ENCODE data around the gene SEC31A. TPM values are rescaled to one million over a fixed set of nuclear protein-coding genes. Genes with fewer than 3 reads are reported as not detected.

Gene SEC31A
- total RNA-seq, 1 donor from 2014 or later = 98.8 TPM

DNA sequence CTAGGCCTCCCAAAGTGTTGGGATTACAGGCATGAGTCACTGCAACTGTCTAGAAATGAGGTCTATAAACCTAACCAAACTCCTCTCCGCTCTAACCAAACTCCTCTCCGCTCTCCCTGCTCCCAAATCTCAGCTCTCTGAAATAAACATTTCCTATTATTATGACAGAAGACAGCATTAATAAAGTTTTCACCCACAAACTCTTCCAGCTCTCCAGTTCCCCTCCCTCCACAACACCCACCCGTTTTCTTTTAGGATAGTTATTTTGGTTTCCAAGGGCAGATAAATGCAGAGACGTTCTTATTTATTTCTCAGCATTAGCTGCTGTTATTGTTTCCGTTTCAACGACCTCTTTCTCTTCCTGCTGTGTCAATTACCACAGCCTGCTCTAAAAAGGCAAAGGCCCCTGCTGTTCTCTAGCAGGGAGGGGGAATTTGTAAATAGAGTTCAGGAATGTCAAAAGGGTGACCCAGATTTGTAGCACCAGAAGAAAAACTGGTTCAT is 79.1 kb downstream of the SEC31A start:
- no peak for DNase-seq (ENCODE audit: low read depth)
- TF ChIP-seq, protein P1, sequence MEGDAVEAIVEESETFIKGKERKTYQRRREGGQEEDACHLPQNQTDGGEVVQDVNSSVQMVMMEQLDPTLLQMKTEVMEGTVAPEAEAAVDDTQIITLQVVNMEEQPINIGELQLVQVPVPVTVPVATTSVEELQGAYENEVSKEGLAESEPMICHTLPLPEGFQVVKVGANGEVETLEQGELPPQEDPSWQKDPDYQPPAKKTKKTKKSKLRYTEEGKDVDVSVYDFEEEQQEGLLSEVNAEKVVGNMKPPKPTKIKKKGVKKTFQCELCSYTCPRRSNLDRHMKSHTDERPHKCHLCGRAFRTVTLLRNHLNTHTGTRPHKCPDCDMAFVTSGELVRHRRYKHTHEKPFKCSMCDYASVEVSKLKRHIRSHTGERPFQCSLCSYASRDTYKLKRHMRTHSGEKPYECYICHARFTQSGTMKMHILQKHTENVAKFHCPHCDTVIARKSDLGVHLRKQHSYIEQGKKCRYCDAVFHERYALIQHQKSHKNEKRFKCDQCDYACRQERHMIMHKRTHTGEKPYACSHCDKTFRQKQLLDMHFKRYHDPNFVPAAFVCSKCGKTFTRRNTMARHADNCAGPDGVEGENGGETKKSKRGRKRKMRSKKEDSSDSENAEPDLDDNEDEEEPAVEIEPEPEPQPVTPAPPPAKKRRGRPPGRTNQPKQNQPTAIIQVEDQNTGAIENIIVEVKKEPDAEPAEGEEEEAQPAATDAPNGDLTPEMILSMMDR (conservative IDR thresholded peaks at IDR 0.05; ENCODE audit: low read depth, low read length) = no peak

DNA sequence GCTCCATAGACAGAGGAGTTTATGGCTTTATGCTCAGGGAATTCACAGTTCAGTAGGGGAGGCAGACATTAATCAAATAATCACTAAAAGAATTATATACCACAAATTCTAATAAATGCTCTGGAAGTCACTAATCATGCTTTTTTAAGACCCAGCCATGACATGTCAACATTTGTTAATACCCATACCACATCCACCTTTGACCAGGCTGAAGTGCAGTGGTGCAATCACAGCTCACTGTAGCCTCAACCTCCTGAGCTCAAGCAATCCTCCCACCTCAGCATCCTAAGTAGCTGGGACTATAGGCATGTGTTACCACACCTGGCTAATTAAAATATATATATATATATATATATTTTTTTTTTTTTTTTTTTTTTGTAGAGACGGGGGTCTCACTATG is 79.6 kb downstream of the SEC31A start:
- TF ChIP-seq, protein P1 (conservative IDR thresholded peaks at IDR 0.05; ENCODE audit: low read depth, low read length) = no peak
- no peak for DNase-seq (ENCODE audit: low read depth)
- H3K4me3 ChIP-seq (ENCODE audit: low read depth, low read length) = no peak overlapping the region

More for the DNA sequence above, 79.1 kb downstream of the SEC31A start:
- H3K4me3 ChIP-seq (ENCODE audit: low read depth, low read length) = no peak overlapping the region

DNA sequence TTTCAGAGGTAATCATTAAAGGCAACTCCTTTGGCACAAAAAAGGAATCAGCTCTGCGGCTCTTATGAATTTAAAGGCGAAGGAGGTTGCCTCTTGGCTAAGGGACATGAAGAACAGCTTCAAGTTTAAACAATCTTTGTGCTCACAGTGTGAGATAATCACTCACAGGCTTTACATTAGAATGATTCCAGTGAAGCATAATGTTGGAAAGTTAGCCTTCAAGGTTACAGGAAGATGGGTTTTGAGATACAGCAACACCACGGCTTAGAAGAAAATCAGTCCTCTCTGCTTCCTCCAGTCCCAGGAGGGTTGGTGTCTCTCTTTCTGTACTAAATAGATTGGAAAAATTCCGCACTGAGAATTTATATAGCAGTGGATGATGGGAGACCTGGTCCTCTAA is 80.8 kb downstream of the SEC31A start:
- TF ChIP-seq, protein P1 (conservative IDR thresholded peaks at IDR 0.05; ENCODE audit: low read depth, low read length) = no peak
- no peak overlapping the region for H3K4me3 ChIP-seq (ENCODE audit: low read depth, low read length)
- DNase-seq (ENCODE audit: low read depth) = no peak

DNA sequence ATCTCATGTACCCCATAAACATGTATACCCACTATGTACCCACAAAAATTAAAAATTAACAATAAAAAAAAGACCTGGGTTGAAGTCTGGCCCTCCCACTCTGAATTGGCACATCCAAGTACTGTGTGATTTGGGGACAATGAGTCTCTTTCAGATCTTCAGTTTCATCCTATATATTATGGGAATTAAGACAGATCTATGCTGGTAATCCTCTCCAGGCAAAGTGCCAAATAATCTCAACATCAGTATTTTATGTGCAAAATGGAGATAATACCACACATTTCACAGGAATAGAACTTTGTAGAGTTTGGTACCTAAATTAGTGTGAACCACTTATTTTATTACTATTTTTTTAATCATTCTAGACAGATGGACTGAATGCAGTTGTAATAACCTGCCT is 81.3 kb downstream of the SEC31A start:
- no peak overlapping the region for H3K4me3 ChIP-seq (ENCODE audit: low read depth, low read length)
- no peak for DNase-seq (ENCODE audit: low read depth)
- TF ChIP-seq, protein P1 (conservative IDR thresholded peaks at IDR 0.05; ENCODE audit: low read depth, low read length) = no peak

DNA sequence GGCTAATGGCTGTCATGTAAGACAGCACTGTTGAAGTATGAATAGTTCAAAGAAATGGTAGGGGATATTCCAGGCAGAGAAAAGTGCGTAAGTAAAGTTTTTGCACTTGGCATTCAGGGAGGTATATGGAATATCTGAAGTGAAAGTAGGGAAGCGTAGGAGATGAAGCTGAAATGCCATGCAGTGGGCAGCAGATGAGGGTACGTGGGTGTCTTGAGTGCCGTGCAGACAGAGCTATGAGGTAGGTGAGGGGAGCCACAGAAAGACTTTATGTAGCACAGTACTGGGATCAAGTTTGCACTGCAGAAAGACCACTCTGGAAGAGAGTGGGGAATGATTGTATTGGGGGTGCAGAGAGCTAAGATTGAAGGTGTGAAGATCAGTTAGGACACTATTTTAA is 87.2 kb downstream of the SEC31A start:
- no peak for DNase-seq (ENCODE audit: low read depth)
- H3K4me3 ChIP-seq (ENCODE audit: low read depth, low read length) = no peak overlapping the region
- TF ChIP-seq, protein P1 (conservative IDR thresholded peaks at IDR 0.05; ENCODE audit: low read depth, low read length) = no peak

DNA sequence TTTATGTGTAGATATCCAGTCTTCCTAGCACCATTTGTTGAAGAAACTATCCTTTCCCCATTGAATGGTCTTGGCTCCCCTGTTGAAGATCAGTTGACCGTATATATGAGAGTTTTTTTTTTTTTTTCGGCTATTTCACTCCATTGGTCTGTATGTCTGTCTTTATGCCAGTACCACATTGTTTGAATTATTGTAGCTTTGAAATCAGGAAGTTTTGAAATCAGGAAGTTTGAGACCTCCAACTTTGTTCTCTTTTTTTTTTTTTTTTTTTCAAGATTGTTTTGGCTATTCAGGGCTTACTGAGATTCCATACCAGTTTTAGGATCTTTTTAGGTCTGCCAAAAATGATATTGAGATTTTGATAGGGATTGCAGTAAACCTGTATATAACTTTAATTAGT is 88.0 kb downstream of the SEC31A start:
- DNase-seq (ENCODE audit: low read depth) = no peak
- TF ChIP-seq, protein P1 (conservative IDR thresholded peaks at IDR 0.05; ENCODE audit: low read depth, low read length) = no peak
- no peak overlapping the region for H3K4me3 ChIP-seq (ENCODE audit: low read depth, low read length)

DNA sequence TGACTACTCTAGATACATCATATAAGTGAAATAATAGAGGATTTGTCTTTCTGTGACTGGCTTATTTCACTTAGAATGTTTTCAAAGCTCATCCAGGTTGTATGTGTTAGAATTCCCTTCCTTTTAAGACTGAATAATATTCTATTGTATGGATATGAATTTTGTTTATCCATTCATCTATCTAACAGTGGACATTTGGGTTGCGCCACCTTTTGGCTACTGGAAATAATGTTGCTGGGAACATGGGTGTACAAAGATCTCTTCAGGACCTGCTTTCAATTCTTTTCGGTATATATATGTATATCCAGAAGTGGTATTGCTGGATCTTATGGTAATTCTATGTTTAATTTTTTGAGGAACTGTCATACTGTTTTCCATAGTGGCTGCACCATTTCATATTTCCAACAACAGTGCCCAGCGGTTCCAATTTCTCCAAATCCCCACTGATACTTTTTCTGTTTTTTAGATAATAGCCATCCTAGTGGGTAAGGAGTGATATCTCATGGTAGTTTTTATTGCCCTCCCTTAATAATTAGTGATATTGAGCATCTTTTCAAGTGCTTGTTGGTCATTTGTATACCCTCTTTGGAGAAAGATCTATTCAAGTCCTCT is 88.9 kb downstream of the SEC31A start:
- no peak for DNase-seq (ENCODE audit: low read depth)

More for the DNA sequence above, 88.9 kb downstream of the SEC31A start:
- TF ChIP-seq, protein P1 (conservative IDR thresholded peaks at IDR 0.05; ENCODE audit: low read depth, low read length) = peak; percentile 62
- H3K4me3 ChIP-seq (ENCODE audit: low read depth, low read length) = no peak overlapping the region

All from epithelial cell of proximal tubule (primary cell).